ENCODE data around the gene KANSL2. TPM values are rescaled to one million over a fixed set of nuclear protein-coding genes. Genes with fewer than 3 reads are reported as not detected.
A peak's percentile ranks its signal among the peaks of the same experiment; 100 is the strongest.

KANSL2 gene
- total and polyA plus RNA-seq, 2 of the 13 experiments (the other 11 are each of a cell fraction or from before 2014, with no cell fraction given): 24.1 to 41.3 TPM

DNA sequence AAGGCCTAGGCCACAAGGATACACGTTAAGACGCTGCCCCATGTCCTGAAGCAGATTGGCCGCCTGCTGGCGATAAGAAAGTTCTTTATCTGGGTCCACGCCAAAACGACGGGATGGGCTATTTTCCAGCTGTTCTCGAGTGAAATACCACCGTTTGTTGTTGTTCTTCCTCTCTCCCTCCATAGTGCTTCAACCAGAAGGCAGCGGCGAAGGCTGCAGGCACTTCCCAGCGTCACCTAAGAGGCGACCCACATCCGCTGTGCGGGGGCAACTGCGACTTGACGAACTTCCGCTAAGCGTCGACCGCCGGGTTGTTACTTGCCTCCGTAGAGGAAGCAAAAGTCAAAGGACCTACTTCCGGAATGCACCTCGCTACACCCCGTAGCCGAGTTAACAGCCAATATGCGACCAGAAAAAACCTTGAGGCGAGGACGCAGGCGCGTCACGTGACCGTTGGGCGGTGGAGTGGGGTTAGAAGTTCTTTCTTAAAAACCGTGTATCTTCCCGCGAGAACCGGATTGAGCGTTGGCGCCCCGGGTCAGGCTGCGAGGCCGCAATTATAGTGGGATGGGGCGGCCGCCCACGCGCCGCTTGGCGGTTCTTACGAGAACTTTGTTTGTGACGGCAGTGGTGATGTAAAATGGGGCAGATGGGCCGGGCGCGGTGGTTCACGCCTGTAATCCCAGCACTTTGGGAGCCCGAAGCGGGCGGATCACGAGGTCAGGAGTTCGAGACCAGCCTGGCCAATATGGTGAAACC lies 34.6 kb upstream of the KANSL2 start, which contains the start of gene CCNT1 (continued):
- TF ChIP-seq MYC (CRISPR knock-in tag; IDR thresholded peaks at IDR 0.05; ENCODE audit: borderline replicate concordance) (peak; percentile 56; the same call in 1 of the 2 replicates), TARDBP (CRISPR knock-in tag; IDR thresholded peaks at IDR 0.05) (peak; percentile 86), ARNTL (CRISPR knock-in tag; IDR thresholded peaks at IDR 0.05) (no peak), ZNF619 (CRISPR knock-in tag; IDR thresholded peaks at IDR 0.05) (0 out of 2 replicates have a peak, but pooled peaks have one; percentile 54), MXD4 (CRISPR knock-in tag; IDR thresholded peaks at IDR 0.05) (peak; percentile 70; the same call in 1 of the 2 replicates), ZNF256 (CRISPR knock-in tag; conservative IDR thresholded peaks at IDR 0.05) (no peak; the same call in 1 of the 2 replicates), XBP1 (CRISPR knock-in tag; IDR thresholded peaks at IDR 0.05) (no peak), ELF4 (CRISPR knock-in tag; IDR thresholded peaks at IDR 0.05; ENCODE audit: borderline replicate concordance) (peak; percentile 97), ELF1 (CRISPR knock-in tag; IDR thresholded peaks at IDR 0.05) (peak; percentile 98), ELF3 (CRISPR knock-in tag; IDR thresholded peaks at IDR 0.05) (peak; percentile 97), ZNF678 (CRISPR knock-in tag; IDR thresholded peaks at IDR 0.05) (no peak), ZNF768 (CRISPR knock-in tag; IDR thresholded peaks at IDR 0.05) (peak; percentile 35; the same call in 1 of the 2 replicates)
- TF ChIP-seq, protein P1, sequence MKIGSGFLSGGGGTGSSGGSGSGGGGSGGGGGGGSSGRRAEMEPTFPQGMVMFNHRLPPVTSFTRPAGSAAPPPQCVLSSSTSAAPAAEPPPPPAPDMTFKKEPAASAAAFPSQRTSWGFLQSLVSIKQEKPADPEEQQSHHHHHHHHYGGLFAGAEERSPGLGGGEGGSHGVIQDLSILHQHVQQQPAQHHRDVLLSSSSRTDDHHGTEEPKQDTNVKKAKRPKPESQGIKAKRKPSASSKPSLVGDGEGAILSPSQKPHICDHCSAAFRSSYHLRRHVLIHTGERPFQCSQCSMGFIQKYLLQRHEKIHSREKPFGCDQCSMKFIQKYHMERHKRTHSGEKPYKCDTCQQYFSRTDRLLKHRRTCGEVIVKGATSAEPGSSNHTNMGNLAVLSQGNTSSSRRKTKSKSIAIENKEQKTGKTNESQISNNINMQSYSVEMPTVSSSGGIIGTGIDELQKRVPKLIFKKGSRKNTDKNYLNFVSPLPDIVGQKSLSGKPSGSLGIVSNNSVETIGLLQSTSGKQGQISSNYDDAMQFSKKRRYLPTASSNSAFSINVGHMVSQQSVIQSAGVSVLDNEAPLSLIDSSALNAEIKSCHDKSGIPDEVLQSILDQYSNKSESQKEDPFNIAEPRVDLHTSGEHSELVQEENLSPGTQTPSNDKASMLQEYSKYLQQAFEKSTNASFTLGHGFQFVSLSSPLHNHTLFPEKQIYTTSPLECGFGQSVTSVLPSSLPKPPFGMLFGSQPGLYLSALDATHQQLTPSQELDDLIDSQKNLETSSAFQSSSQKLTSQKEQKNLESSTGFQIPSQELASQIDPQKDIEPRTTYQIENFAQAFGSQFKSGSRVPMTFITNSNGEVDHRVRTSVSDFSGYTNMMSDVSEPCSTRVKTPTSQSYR (CRISPR knock-in tag; IDR thresholded peaks at IDR 0.05; ENCODE audit: borderline replicate concordance): no peak
- TF ChIP-seq, protein P2, sequence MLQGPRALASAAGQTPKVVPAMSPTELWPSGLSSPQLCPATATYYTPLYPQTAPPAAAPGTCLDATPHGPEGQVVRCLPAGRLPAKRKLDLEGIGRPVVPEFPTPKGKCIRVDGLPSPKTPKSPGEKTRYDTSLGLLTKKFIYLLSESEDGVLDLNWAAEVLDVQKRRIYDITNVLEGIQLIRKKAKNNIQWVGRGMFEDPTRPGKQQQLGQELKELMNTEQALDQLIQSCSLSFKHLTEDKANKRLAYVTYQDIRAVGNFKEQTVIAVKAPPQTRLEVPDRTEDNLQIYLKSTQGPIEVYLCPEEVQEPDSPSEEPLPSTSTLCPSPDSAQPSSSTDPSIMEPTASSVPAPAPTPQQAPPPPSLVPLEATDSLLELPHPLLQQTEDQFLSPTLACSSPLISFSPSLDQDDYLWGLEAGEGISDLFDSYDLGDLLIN (CRISPR knock-in tag; IDR thresholded peaks at IDR 0.05; ENCODE audit: borderline replicate concordance): no peak
- TF ChIP-seq, protein P3, sequence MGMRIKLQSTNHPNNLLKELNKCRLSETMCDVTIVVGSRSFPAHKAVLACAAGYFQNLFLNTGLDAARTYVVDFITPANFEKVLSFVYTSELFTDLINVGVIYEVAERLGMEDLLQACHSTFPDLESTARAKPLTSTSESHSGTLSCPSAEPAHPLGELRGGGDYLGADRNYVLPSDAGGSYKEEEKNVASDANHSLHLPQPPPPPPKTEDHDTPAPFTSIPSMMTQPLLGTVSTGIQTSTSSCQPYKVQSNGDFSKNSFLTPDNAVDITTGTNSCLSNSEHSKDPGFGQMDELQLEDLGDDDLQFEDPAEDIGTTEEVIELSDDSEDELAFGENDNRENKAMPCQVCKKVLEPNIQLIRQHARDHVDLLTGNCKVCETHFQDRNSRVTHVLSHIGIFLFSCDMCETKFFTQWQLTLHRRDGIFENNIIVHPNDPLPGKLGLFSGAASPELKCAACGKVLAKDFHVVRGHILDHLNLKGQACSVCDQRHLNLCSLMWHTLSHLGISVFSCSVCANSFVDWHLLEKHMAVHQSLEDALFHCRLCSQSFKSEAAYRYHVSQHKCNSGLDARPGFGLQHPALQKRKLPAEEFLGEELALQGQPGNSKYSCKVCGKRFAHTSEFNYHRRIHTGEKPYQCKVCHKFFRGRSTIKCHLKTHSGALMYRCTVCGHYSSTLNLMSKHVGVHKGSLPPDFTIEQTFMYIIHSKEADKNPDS (CRISPR knock-in tag; IDR thresholded peaks at IDR 0.05): peak; percentile 61; the same call in 1 of the 2 replicates
- TF ChIP-seq, protein P4, sequence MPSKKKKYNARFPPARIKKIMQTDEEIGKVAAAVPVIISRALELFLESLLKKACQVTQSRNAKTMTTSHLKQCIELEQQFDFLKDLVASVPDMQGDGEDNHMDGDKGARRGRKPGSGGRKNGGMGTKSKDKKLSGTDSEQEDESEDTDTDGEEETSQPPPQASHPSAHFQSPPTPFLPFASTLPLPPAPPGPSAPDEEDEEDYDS (CRISPR knock-in tag; IDR thresholded peaks at IDR 0.05): peak; percentile 86
- TF ChIP-seq, protein P5, sequence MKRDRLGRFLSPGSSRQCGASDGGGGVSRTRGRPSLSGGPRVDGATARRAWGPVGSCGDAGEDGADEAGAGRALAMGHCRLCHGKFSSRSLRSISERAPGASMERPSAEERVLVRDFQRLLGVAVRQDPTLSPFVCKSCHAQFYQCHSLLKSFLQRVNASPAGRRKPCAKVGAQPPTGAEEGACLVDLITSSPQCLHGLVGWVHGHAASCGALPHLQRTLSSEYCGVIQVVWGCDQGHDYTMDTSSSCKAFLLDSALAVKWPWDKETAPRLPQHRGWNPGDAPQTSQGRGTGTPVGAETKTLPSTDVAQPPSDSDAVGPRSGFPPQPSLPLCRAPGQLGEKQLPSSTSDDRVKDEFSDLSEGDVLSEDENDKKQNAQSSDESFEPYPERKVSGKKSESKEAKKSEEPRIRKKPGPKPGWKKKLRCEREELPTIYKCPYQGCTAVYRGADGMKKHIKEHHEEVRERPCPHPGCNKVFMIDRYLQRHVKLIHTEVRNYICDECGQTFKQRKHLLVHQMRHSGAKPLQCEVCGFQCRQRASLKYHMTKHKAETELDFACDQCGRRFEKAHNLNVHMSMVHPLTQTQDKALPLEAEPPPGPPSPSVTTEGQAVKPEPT (CRISPR knock-in tag; IDR thresholded peaks at IDR 0.05; ENCODE audit: low read depth): peak; percentile 65; the same call in 1 of the 2 replicates
- TF ChIP-seq, protein P6, sequence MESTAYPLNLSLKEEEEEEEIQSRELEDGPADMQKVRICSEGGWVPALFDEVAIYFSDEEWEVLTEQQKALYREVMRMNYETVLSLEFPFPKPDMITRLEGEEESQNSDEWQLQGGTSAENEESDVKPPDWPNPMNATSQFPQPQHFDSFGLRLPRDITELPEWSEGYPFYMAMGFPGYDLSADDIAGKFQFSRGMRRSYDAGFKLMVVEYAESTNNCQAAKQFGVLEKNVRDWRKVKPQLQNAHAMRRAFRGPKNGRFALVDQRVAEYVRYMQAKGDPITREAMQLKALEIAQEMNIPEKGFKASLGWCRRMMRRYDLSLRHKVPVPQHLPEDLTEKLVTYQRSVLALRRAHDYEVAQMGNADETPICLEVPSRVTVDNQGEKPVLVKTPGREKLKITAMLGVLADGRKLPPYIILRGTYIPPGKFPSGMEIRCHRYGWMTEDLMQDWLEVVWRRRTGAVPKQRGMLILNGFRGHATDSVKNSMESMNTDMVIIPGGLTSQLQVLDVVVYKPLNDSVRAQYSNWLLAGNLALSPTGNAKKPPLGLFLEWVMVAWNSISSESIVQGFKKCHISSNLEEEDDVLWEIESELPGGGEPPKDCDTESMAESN (CRISPR knock-in tag; conservative IDR thresholded peaks at IDR 0.05): peak; percentile 93
